H9 (cell line): ENCODE data around the gene CHST15. TPM values are rescaled to one million over a fixed set of nuclear protein-coding genes. Genes with fewer than 3 reads are reported as not detected.

Experiments used
- DNase-seq: peaks from one replicate; pipeline ENCODE4 v3.0.0-alpha.2; 2017
- H2AFZ ChIP-seq: one replicate; pipeline ENCODE4 v1.6.1; 2013; ENCODE audit warnings: mild to moderate bottlenecking, low read length, control low read depth, moderate library complexity
- H2AK5ac ChIP-seq: 2 replicates; pipeline ENCODE4 v1.6.1; 2013; ENCODE audit warnings: low read length, control low read depth, mixed read lengths; ENCODE audit not compliant: insufficient read length
- H2BK120ac ChIP-seq: one replicate; pipeline ENCODE4 v1.6.1; 2013; ENCODE audit warnings: low read depth, mild to moderate bottlenecking, low read length, control low read depth, inconsistent platforms; ENCODE audit not compliant: poor library complexity, severe bottlenecking
- H2BK12ac ChIP-seq: 2 replicates; pipeline ENCODE4 v1.6.1; 2013; ENCODE audit warnings: low read length, control low read depth, mixed read lengths, low read depth; ENCODE audit not compliant: insufficient read length
- H2BK15ac ChIP-seq: 2 replicates; pipeline ENCODE4 v1.6.1; 2013; ENCODE audit warnings: low read depth, low read length, control low read depth
- H2BK20ac ChIP-seq: one replicate; pipeline ENCODE4 v1.6.1; 2013; ENCODE audit warnings: low read depth, mild to moderate bottlenecking, low read length, control low read depth, inconsistent platforms; ENCODE audit not compliant: poor library complexity, severe bottlenecking
- H2BK5ac ChIP-seq: 2 replicates; pipeline ENCODE4 v1.6.1; 2013; ENCODE audit warnings: low read length, control low read depth, mixed read lengths; ENCODE audit not compliant: insufficient read length
- H3K14ac ChIP-seq: 2 replicates; pipeline ENCODE4 v1.6.1; 2013; ENCODE audit warnings: low read length, control low read depth; ENCODE audit not compliant: insufficient read depth
- H3K18ac ChIP-seq: 2 replicates; pipeline ENCODE4 v1.6.1; 2013; ENCODE audit warnings: low read depth, mild to moderate bottlenecking, mixed read lengths, low read length, control low read depth; ENCODE audit not compliant: insufficient read length
- H3K23ac ChIP-seq: 2 replicates; pipeline ENCODE4 v1.6.1; 2013; ENCODE audit warnings: low read length, control low read depth, mixed read lengths, low read depth; ENCODE audit not compliant: insufficient read length
- H3K23me2 ChIP-seq: 2 replicates; pipeline ENCODE4 v1.6.1; 2013; ENCODE audit warnings: low read depth, mild to moderate bottlenecking, mixed read lengths, low read length, control low read depth; ENCODE audit not compliant: insufficient read length, poor library complexity, severe bottlenecking
- H3K27ac ChIP-seq: 2 replicates; pipeline ENCODE4 v1.5.1; 2013; ENCODE audit warnings: low read length, control low read depth, mixed read lengths, low read depth; ENCODE audit not compliant: insufficient read length
- H3K27me3 ChIP-seq: 2 replicates; pipeline ENCODE4 v1.6.1; 2013; ENCODE audit warnings: low read length, control low read depth, inconsistent platforms; ENCODE audit not compliant: insufficient read depth
- H3K4ac ChIP-seq: 2 replicates; pipeline ENCODE4 v1.6.1; 2013; ENCODE audit warnings: low read depth, mild to moderate bottlenecking, control low read depth, inconsistent platforms, low read length, moderate library complexity
- H3K4me1 ChIP-seq: 2 replicates; pipeline ENCODE4 v1.6.1; 2013; ENCODE audit warnings: low read length, control low read depth, inconsistent platforms; ENCODE audit not compliant: insufficient read depth
- H3K4me2 ChIP-seq: 2 replicates; pipeline ENCODE4 v1.6.1; 2013; ENCODE audit warnings: low read length, control low read depth, mixed read lengths; ENCODE audit not compliant: insufficient read length, insufficient read depth
- H3K56ac ChIP-seq: 2 replicates; pipeline ENCODE4 v1.6.1; 2013; ENCODE audit warnings: low read depth, mild to moderate bottlenecking, mixed read lengths, low read length, control low read depth; ENCODE audit not compliant: insufficient read length
- H3K79me1 ChIP-seq: 2 replicates; pipeline ENCODE4 v1.6.1; 2013; ENCODE audit warnings: low read depth, mild to moderate bottlenecking, moderate library complexity, low read length, control low read depth, inconsistent platforms; ENCODE audit not compliant: insufficient read depth, poor library complexity, severe bottlenecking
- H3K79me2 ChIP-seq: 2 replicates; pipeline ENCODE4 v1.6.1; 2013; ENCODE audit warnings: low read length, control low read depth, inconsistent platforms; ENCODE audit not compliant: insufficient read depth
- H3K9ac ChIP-seq: 2 replicates; pipeline ENCODE4 v1.6.1; 2013; ENCODE audit warnings: low read length, control low read depth, mixed read lengths; ENCODE audit not compliant: insufficient read length; ENCODE audit errors: extremely low read depth
- H3K9me3 ChIP-seq: one replicate; pipeline ENCODE4 v1.6.1; 2013; ENCODE audit warnings: low read depth, low read length, inconsistent platforms; ENCODE audit not compliant: control insufficient read depth
- H3T11ph ChIP-seq: one replicate; pipeline ENCODE4 v1.6.1; 2013; ENCODE audit warnings: mild to moderate bottlenecking, low read length, control low read depth, inconsistent platforms
- H4K20me1 ChIP-seq: one replicate; pipeline ENCODE4 v1.6.1; 2013; ENCODE audit not compliant: control insufficient read depth, insufficient read length, insufficient read depth
- H4K5ac ChIP-seq: 2 replicates; pipeline ENCODE4 v1.6.1; 2013; ENCODE audit warnings: low read depth, mild to moderate bottlenecking, mixed read lengths, low read length, control low read depth; ENCODE audit not compliant: insufficient read length
- H4K8ac ChIP-seq: replicated peaks from 2 replicates; pipeline ENCODE4 v1.6.1; 2013; ENCODE audit warnings: low read length, control low read depth, mixed read lengths, low read depth; ENCODE audit not compliant: insufficient read length
- H4K91ac ChIP-seq: 2 replicates; pipeline ENCODE4 v1.6.1; 2013; ENCODE audit warnings: low read depth, mild to moderate bottlenecking, moderate library complexity, mixed read lengths, low read length, control low read depth; ENCODE audit not compliant: insufficient read length
- H3K27ac Mint-ChIP-seq, 3 experiments: 2 replicates in 2 of 3; 3 replicates in 1 of 3; pipeline ENCODE4 v1.8.0; 2020 to 2021; ENCODE audit warnings: mixed read lengths in 3 of 3, mild to moderate bottlenecking in 1 of 3, moderate library complexity in 1 of 3
- H3K27me3 Mint-ChIP-seq: 2 replicates; pipeline ENCODE4 v1.8.0; 2021; ENCODE audit warnings: low read depth, mild to moderate bottlenecking, moderate library complexity, mixed read lengths
- H3K36me3 Mint-ChIP-seq, 3 experiments: 2 replicates in 2 of 3; 3 replicates in 1 of 3; pipeline ENCODE4 v1.8.0; 2020 to 2021; ENCODE audit warnings: low read depth in 3 of 3, mixed read lengths in 3 of 3; ENCODE audit not compliant: insufficient read depth in 1 of 3
- H3K4me1 Mint-ChIP-seq, 2 experiments: 2 replicates each; pipeline ENCODE4 v1.8.0; 2020; ENCODE audit warnings: mixed read lengths in 2 of 2
- H3K4me3 Mint-ChIP-seq, 2 experiments: 2 replicates in 1 of 2; 3 replicates in 1 of 2; pipeline ENCODE4 v1.8.0; 2020 to 2021; ENCODE audit warnings: mild to moderate bottlenecking in 2 of 2, mixed read lengths in 2 of 2, moderate library complexity in 1 of 2
- H3K9me3 Mint-ChIP-seq, 2 experiments: 2 replicates in 1 of 2; 3 replicates in 1 of 2; pipeline ENCODE4 v1.8.0; 2020; ENCODE audit warnings: mild to moderate bottlenecking in 2 of 2, mixed read lengths in 2 of 2, moderate library complexity in 1 of 2
- CTCF ChIP-seq: fragments of 200-600 bp; sonication (generic); conservative IDR thresholded peaks from 3 replicates; pipeline ENCODE4 v1.8.0; 2021; ENCODE audit warnings: antibody characterized with exemption, mild to moderate bottlenecking
- WGBS: extraction: QIAGEN DNeasy Blood & Tissue Kit; methylation state at CpG from one replicate; pipeline ENCODE4 v1.1.7; 2013; ENCODE audit warnings: missing lambda C conversion rate, low lambda C conversion rate, mixed read lengths; ENCODE audit not compliant: insufficient read length; ENCODE audit errors: extremely low coverage; 5-methylcytosine and 5-hydroxymethylcytosine counted together
- total RNA-seq: library from RNA; stranded (reverse); gene quantifications from 2 replicates; pipeline ENCODE4 v1.2.1, GENCODE V29; 2021

The CHST15 gene
- total RNA-seq, 1 experiment from 2014 or later = 8.7 TPM

DNA sequence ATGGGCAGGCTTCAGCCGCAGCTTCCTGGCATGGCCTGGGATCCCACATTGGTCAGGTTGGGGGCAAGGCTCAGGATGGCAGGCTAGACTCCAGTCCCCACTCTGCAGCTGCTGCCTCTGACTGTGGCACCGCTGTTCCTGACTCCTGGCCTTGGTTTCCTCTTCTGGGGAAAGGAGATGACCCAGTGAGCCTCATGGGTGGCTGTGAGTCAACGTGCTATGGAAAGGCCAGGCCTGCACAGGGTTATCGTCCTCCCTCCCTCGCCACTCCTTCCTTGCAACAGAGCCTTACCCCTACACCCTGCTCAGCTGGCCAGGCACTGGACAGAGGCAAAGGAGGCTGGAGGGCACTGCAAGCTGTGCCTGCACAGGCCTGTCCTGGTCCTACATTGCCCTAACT lies 36.1 kb upstream of the CHST15 start:
- Mint-ChIP-seq H3K4me3 (no peak overlapping the region), H3K27ac (no peak overlapping the region; a peak in 1 of 7 replicates), H3K9me3 (no peaks in the 10 kb centered on the region), H3K36me3 (no peaks in the 10 kb centered on the region), H3K27me3 (peaks cover 9% of the 10 kb centered on the region), H3K4me1 (peaks cover 0 to 3% of the 10 kb centered on the region in 2 experiments; a peak in 2 of 4 replicates)
- no peak overlapping the region for H2BK120ac ChIP-seq
- H3K79me2 ChIP-seq = no peaks in the 10 kb centered on the region
- no peak overlapping the region for H3K4ac ChIP-seq
- H3K14ac ChIP-seq = no peak overlapping the region
- no CpG with 5 or more reads among the region's 5 CpGs for WGBS
- no peak overlapping the region for H2BK5ac ChIP-seq
- no peak overlapping the region for H3K27ac ChIP-seq
- H2BK15ac ChIP-seq = no peak overlapping the region
- no peak overlapping the region for H4K8ac ChIP-seq
- no peak for TF ChIP-seq CTCF
- no peak overlapping the region for H2AK5ac ChIP-seq
- H3K18ac ChIP-seq = no peak overlapping the region
- no peak overlapping the region for H3K4me2 ChIP-seq
- H3K27me3 ChIP-seq = no peaks in the 10 kb centered on the region
- DNase-seq = no peak
- no peak overlapping the region for H2BK12ac ChIP-seq
- H3K79me1 ChIP-seq = no peaks in the 10 kb centered on the region
- H2AFZ ChIP-seq = no peak overlapping the region
- no peak overlapping the region for H4K91ac ChIP-seq
- H2BK20ac ChIP-seq = no peak overlapping the region
- no peak overlapping the region for H3K56ac ChIP-seq
- H3K23me2 ChIP-seq = no peaks in the 10 kb centered on the region
- H4K20me1 ChIP-seq = no peaks in the 10 kb centered on the region
- H3K4me1 ChIP-seq = no peaks in the 10 kb centered on the region
- H3K9ac ChIP-seq = no peak overlapping the region
- H3K23ac ChIP-seq = no peak overlapping the region
- no peak overlapping the region for H3T11ph ChIP-seq
- no peaks in the 10 kb centered on the region for H3K9me3 ChIP-seq
- no peak overlapping the region for H4K5ac ChIP-seq
